H1 (cell line): Measurements from ENCODE around the gene PDE4D. TPM values are rescaled to one million over a fixed set of nuclear protein-coding genes. Genes with fewer than 3 reads are reported as not detected.

ENCODE experiments used
- polyA plus RNA-seq, 7 experiments: library from polyadenylated mRNA; depleted of rRNA in 3 of 7; stranded (reverse) in 5 of 7; unstranded in 2 of 7; fragments of >200 nt in 5 of 7; fragments of 200-250 nt in 2 of 7; gene quantifications; 1 replicate in 5 of 7; 2 replicates in 1 of 7; 4 replicates in 1 of 7; pipeline versions ENCODE4 v1.2.1 to v1.2.3, GENCODE V29; 2011 to 2013; ENCODE audit warnings: missing spikeins in 2 of 7, mixed read lengths in 2 of 7
- total RNA-seq: library from RNA; stranded (reverse); fragmentation: NEBNext Ultra II Directional; extraction: Animal tissue kit (Norgen Biotek cat#: 25700); gene quantifications from 2 replicates; pipeline ENCODE4 v1.2.1, GENCODE V29; 2021
- TF ChIP-seq, protein P1 (sequence below): IDR thresholded peaks from 2 replicates; pipeline ENCODE4 v1.6.1; 2012; ENCODE audit warnings: low read length, inconsistent platforms
- TF ChIP-seq, protein P2 (sequence below): IDR thresholded peaks from 2 replicates; pipeline ENCODE4 v1.6.1; 2012; ENCODE audit warnings: inconsistent platforms
- TF ChIP-seq, protein P3 (sequence below), 3 experiments: IDR thresholded peaks; 1 replicate in 2 of 3; 2 replicates in 1 of 3; pipeline versions ENCODE4 v1.5.1 to v1.6.1; 2011; ENCODE audit warnings: low read length in 3 of 3, mild to moderate bottlenecking in 3 of 3, inconsistent platforms in 2 of 3, low read depth in 1 of 3, moderate library complexity in 1 of 3; ENCODE audit not compliant: insufficient read depth in 1 of 3; ENCODE audit errors: control extremely low read depth in 1 of 3

The PDE4D gene
- total and polyA plus RNA-seq, 2 of the 8 experiments (the other 6 are each of a cell fraction or from before 2014, with no cell fraction given) = 2.3 to 3.7 TPM

DNA sequence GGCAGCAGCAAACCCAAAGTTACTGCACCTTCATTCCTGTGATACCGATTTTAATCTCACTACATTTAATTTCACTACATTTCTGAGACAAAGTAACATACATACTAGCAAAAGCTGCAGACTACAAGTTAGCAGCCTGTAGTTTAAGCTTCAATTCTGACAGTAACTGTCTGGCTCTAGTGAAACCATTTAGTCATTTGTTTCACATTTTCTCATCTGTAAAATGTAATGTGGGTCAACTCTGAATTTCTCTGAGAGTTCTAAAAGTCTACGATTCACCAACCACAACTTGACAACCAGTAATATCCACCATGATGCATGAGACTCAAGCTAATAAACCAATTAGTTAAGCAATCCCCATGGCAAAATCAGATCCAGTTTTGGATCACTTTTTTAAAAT, 408.9 kb downstream of the PDE4D start (continued):
- TF ChIP-seq, protein P1, sequence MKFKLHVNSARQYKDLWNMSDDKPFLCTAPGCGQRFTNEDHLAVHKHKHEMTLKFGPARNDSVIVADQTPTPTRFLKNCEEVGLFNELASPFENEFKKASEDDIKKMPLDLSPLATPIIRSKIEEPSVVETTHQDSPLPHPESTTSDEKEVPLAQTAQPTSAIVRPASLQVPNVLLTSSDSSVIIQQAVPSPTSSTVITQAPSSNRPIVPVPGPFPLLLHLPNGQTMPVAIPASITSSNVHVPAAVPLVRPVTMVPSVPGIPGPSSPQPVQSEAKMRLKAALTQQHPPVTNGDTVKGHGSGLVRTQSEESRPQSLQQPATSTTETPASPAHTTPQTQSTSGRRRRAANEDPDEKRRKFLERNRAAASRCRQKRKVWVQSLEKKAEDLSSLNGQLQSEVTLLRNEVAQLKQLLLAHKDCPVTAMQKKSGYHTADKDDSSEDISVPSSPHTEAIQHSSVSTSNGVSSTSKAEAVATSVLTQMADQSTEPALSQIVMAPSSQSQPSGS = no peak
- TF ChIP-seq, protein P2, sequence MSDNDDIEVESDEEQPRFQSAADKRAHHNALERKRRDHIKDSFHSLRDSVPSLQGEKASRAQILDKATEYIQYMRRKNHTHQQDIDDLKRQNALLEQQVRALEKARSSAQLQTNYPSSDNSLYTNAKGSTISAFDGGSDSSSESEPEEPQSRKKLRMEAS = no peak
- TF ChIP-seq, protein P3, sequence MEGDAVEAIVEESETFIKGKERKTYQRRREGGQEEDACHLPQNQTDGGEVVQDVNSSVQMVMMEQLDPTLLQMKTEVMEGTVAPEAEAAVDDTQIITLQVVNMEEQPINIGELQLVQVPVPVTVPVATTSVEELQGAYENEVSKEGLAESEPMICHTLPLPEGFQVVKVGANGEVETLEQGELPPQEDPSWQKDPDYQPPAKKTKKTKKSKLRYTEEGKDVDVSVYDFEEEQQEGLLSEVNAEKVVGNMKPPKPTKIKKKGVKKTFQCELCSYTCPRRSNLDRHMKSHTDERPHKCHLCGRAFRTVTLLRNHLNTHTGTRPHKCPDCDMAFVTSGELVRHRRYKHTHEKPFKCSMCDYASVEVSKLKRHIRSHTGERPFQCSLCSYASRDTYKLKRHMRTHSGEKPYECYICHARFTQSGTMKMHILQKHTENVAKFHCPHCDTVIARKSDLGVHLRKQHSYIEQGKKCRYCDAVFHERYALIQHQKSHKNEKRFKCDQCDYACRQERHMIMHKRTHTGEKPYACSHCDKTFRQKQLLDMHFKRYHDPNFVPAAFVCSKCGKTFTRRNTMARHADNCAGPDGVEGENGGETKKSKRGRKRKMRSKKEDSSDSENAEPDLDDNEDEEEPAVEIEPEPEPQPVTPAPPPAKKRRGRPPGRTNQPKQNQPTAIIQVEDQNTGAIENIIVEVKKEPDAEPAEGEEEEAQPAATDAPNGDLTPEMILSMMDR (IDR thresholded peaks at IDR 0.05; ENCODE audit: control extremely low read depth in 1 of 3, insufficient read depth in 1 of 3, low read depth in 1 of 3, low read length in 3 of 3) = no peak
